Body of pancreas (tissue), 4 donors: ENCODE measurements around the gene FCHSD2.

ENCODE experiments used
- POLR2A ChIP-seq, 3 donors: fragments of 450-650 bp; IDR thresholded peaks; one replicate each; pipeline ENCODE4 v1.6.1; 2016; ENCODE audit warnings: antibody characterized with exemption in 3 of 3, mild to moderate bottlenecking in 2 of 3
- TF ChIP-seq, protein P1 (sequence below), 7 experiments: fragments of 450-650 bp in 4 of 7; fragments of 200-600 bp in 3 of 7; sonication (generic) in 3 of 7; IDR thresholded peaks; one replicate each; pipeline ENCODE4 v1.5.1; 2016 to 2019; ENCODE audit warnings: antibody characterized with exemption in 7 of 7

DNA sequence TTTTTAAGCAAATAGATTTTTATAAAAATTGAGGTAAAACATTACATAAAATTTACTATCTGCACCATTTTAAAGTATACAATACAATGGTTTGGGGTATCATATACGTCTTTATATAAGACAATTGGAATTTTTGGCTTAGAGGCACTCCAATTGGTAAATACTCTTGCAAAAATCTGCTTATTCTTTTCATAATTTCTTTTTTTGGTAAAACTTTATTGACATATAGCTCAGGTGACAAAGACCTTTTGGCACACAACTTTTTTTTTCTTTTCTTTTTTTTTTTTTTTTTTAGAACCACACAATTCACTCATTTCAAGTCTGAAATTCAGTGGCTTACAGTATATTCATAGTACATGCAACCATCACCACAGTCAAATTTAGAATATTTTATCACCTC lies 270.1 kb downstream of the FCHSD2 start:
- TF ChIP-seq, protein P1, sequence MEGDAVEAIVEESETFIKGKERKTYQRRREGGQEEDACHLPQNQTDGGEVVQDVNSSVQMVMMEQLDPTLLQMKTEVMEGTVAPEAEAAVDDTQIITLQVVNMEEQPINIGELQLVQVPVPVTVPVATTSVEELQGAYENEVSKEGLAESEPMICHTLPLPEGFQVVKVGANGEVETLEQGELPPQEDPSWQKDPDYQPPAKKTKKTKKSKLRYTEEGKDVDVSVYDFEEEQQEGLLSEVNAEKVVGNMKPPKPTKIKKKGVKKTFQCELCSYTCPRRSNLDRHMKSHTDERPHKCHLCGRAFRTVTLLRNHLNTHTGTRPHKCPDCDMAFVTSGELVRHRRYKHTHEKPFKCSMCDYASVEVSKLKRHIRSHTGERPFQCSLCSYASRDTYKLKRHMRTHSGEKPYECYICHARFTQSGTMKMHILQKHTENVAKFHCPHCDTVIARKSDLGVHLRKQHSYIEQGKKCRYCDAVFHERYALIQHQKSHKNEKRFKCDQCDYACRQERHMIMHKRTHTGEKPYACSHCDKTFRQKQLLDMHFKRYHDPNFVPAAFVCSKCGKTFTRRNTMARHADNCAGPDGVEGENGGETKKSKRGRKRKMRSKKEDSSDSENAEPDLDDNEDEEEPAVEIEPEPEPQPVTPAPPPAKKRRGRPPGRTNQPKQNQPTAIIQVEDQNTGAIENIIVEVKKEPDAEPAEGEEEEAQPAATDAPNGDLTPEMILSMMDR (IDR thresholded peaks at IDR 0.05) = no peak
- no peak for TF ChIP-seq POLR2A (IDR thresholded peaks at IDR 0.05)
